HG03135 (cell line): ENCODE results near the gene SCGB2A2.

Experiments used
- ATAC-seq: cut with Tn5 transposase; IDR thresholded peaks from one replicate; pipeline ENCODE4 v1.9.1; 2021; ENCODE audit warnings: mild to moderate bottlenecking, moderate library complexity; ENCODE audit not compliant: unreplicated experiment

The SCGB2A2 gene

GRCh38 chr11:62269654-62270278 lies at the start of gene SCGB2A2:
Gene SCGB2A2, plus strand, starts transcription at chr11:62270158. Its CDS starts 59 bp downstream, at chr11:62270217.
- ATAC-seq: no peak

GRCh38 chr11:62221498-62221897 lies 48.5 kb upstream of the SCGB2A2 start:
- ATAC-seq: no peak

GRCh38 chr11:62223095-62223494 lies 46.9 kb upstream of the SCGB2A2 start:
- no peak for ATAC-seq

- ATAC-seq: no peak
Measured at GRCh38 chr11:62233730-62234129, 36.2 kb upstream of the SCGB2A2 start.

- ATAC-seq: no peak
Measured at GRCh38 chr11:62236187-62236586, 33.8 kb upstream of the SCGB2A2 start.

GRCh38 chr11:62237499-62237898 lies 32.5 kb upstream of the SCGB2A2 start:
- no peak for ATAC-seq

- no peak for ATAC-seq
Measured at GRCh38 chr11:62238151-62238550, 31.8 kb upstream of the SCGB2A2 start.

- no peak for ATAC-seq
Measured at GRCh38 chr11:62241095-62241494, 28.9 kb upstream of the SCGB2A2 start.

- no peak for ATAC-seq
Measured at GRCh38 chr11:62242021-62242420, 27.9 kb upstream of the SCGB2A2 start, which contains the start of gene SCGB1D2. Gene SCGB1D2, plus strand, starts transcription at chr11:62242239. Its CDS starts 69 bp downstream, at chr11:62242308.

GRCh38 chr11:62245271-62245753 lies 24.6 kb upstream of the SCGB2A2 start:
- ATAC-seq: no peak

- no peak for ATAC-seq
Measured at GRCh38 chr11:62251698-62252097, 18.3 kb upstream of the SCGB2A2 start.

- ATAC-seq: no peak
Measured at GRCh38 chr11:62253999-62254542, 15.9 kb upstream of the SCGB2A2 start.

GRCh38 chr11:62256281-62256680 lies 13.7 kb upstream of the SCGB2A2 start:
- ATAC-seq: no peak

- ATAC-seq: no peak
Measured at GRCh38 chr11:62260261-62260953, 9.6 kb upstream of the SCGB2A2 start.

- no peak for ATAC-seq
Measured at GRCh38 chr11:62264004-62264403, 6.0 kb upstream of the SCGB2A2 start.

- no peak for ATAC-seq
Measured at GRCh38 chr11:62266558-62266957, 3.4 kb upstream of the SCGB2A2 start.

GRCh38 chr11:62267050-62267449 lies 2.9 kb upstream of the SCGB2A2 start:
- no peak for ATAC-seq

- no peak for ATAC-seq
Measured at GRCh38 chr11:62267576-62267975, 2.4 kb upstream of the SCGB2A2 start.

- no peak for ATAC-seq
Measured at GRCh38 chr11:62273284-62273683, 3.3 kb downstream of the SCGB2A2 start.

GRCh38 chr11:62273789-62274275 lies 3.9 kb downstream of the SCGB2A2 start:
- ATAC-seq: no peak

GRCh38 chr11:62280452-62280851 lies 10.5 kb downstream of the SCGB2A2 start:
- ATAC-seq: no peak

- ATAC-seq: no peak
Measured at GRCh38 chr11:62295504-62295903, 25.5 kb downstream of the SCGB2A2 start.
